ENCODE measurements around the gene KLF7.

The KLF7 gene

DNA sequence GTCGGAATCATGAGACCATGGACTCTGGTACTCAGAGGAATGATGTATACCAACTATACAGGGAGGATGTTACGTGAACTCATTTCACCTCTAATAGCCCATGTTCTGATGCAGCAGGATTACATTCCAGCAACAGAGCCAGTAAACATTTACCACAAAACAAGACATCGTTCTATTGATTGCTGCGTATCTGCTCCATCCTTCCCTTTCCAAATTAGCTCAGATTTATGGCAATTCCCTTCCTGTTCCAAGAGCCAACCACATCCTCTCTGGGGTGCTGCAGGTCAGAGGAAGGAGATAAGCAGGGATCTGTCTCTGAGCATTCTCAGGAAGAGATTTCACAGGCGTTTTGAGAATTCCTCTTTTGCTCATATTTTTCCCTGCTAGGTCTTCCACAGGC is 98.3 kb downstream of the KLF7 start:
- H3K4me1 ChIP-seq (ENCODE audit: control insufficient read depth, low read length) = peaks cover 10% of the 10 kb centered on the region
- no peaks in the 10 kb centered on the region for H3F3A ChIP-seq (ENCODE audit: control insufficient read depth, insufficient read depth)
- no peaks in the 10 kb centered on the region for H3K27me3 ChIP-seq (ENCODE audit: control insufficient read depth, low read length)
- TF ChIP-seq, protein P1, sequence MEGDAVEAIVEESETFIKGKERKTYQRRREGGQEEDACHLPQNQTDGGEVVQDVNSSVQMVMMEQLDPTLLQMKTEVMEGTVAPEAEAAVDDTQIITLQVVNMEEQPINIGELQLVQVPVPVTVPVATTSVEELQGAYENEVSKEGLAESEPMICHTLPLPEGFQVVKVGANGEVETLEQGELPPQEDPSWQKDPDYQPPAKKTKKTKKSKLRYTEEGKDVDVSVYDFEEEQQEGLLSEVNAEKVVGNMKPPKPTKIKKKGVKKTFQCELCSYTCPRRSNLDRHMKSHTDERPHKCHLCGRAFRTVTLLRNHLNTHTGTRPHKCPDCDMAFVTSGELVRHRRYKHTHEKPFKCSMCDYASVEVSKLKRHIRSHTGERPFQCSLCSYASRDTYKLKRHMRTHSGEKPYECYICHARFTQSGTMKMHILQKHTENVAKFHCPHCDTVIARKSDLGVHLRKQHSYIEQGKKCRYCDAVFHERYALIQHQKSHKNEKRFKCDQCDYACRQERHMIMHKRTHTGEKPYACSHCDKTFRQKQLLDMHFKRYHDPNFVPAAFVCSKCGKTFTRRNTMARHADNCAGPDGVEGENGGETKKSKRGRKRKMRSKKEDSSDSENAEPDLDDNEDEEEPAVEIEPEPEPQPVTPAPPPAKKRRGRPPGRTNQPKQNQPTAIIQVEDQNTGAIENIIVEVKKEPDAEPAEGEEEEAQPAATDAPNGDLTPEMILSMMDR (IDR thresholded peaks at IDR 0.05; ENCODE audit: low read depth, low read length, poor library complexity, severe bottlenecking) = no peak
- no peak for TF ChIP-seq EZH2phosphoT487 (IDR thresholded peaks at IDR 0.05; ENCODE audit: borderline replicate concordance, low read length)
- no peak overlapping the region for H3K4me3 ChIP-seq (ENCODE audit: low read length)
- H3K27ac ChIP-seq (ENCODE audit: low read depth, low read length) = no peak overlapping the region
- no peaks in the 10 kb centered on the region for H3K36me3 ChIP-seq (ENCODE audit: control insufficient read depth, low read length)
- no peaks in the 10 kb centered on the region for H3K9me3 ChIP-seq (ENCODE audit: control insufficient read depth, insufficient read depth, low read length)
- no peaks in the 10 kb centered on the region for H3K79me2 ChIP-seq (ENCODE audit: control insufficient read depth, low read length)
- no peak overlapping the region for H3K4me2 ChIP-seq (ENCODE audit: low read length)
- no peaks in the 10 kb centered on the region for H4K20me1 ChIP-seq (ENCODE audit: control insufficient read depth, insufficient read depth, low read depth, low read length)
- no peaks in the 10 kb centered on the region for H3K9me2 ChIP-seq (replicated peaks; ENCODE audit: control insufficient read depth, low read length)

DNA sequence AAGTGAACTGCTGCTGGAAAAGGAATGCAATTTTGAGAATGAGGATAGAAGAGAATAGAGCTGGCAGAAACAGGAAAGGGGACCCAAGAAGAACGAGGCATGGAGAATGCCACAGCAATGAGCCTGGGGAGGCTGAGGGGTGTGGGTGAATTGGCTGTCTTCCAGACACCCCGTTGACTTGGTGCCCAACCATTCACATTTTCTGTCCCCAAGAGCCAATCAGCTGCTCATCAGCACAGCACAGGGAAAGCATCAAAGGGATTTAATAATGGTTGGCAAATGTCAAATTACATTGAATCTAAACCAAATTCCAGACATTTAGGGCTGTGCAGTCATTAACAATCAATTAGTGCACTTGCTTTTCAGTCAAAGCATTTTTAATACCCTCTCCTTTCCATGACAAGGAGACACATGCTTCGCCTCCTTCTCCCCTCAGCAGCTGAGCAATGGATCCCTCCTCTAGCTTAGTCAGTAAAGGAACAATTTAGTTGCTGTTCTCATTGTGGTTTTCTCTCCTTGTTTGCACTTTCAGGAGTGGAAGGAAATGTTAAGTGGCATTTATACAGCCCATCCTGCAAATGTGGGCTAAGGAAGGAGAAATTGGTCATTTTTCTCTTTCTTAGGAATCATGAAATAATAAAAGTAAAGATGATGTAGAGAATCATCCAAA is 98.8 kb downstream of the KLF7 start:
- no peaks in the 10 kb centered on the region for H3K9me3 ChIP-seq (ENCODE audit: control insufficient read depth, insufficient read depth, low read length)
- peaks cover 5% of the 10 kb centered on the region for H3K4me1 ChIP-seq (ENCODE audit: control insufficient read depth, low read length)
- H3K27ac ChIP-seq (ENCODE audit: low read depth, low read length) = no peak overlapping the region
- no peaks in the 10 kb centered on the region for H3K9me2 ChIP-seq (replicated peaks; ENCODE audit: control insufficient read depth, low read length)
- H4K20me1 ChIP-seq (ENCODE audit: control insufficient read depth, insufficient read depth, low read depth, low read length) = no peaks in the 10 kb centered on the region
- no peaks in the 10 kb centered on the region for H3K27me3 ChIP-seq (ENCODE audit: control insufficient read depth, low read length)
- no peaks in the 10 kb centered on the region for H3K79me2 ChIP-seq (ENCODE audit: control insufficient read depth, low read length)
- TF ChIP-seq, protein P1 (IDR thresholded peaks at IDR 0.05; ENCODE audit: low read depth, low read length, poor library complexity, severe bottlenecking) = no peak
- TF ChIP-seq EZH2phosphoT487 (IDR thresholded peaks at IDR 0.05; ENCODE audit: borderline replicate concordance, low read length) = no peak
- H3K4me2 ChIP-seq (ENCODE audit: low read length) = no peak overlapping the region
- no peak overlapping the region for H3K4me3 ChIP-seq (ENCODE audit: low read length)
- no peaks in the 10 kb centered on the region for H3K36me3 ChIP-seq (ENCODE audit: control insufficient read depth, low read length)
- no peaks in the 10 kb centered on the region for H3F3A ChIP-seq (ENCODE audit: control insufficient read depth, insufficient read depth)

DNA sequence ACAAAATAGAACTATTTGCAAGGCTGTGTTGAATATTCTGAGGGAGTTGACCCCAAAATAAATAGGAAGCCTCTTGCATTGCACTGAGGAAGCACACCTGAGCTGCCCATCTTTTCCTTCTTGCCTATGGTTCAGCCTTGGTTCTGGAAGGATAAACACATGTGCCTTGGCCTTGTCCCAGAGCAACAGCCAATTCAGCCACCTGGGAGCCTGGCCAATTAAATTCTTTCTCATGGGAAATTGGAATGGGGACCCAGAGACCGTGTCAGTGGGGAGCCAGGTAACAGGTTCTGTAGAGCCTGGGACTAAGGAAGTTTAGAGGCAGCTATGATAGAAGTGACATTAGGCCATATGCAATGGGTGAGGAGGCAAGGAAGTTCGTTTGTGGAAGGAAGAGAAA is 99.6 kb downstream of the KLF7 start:
- Histone ChIP-seq H3K36me3 (ENCODE audit: control insufficient read depth, low read length) (no peaks in the 10 kb centered on the region), H3K4me1 (ENCODE audit: control insufficient read depth, low read length) (no peaks in the 10 kb centered on the region), H3K9me3 (ENCODE audit: control insufficient read depth, insufficient read depth, low read length) (no peaks in the 10 kb centered on the region), H3K9me2 (replicated peaks; ENCODE audit: control insufficient read depth, low read length) (no peaks in the 10 kb centered on the region), H3K4me3 (ENCODE audit: low read length) (no peak overlapping the region), H3K27me3 (ENCODE audit: control insufficient read depth, low read length) (no peaks in the 10 kb centered on the region), H4K20me1 (ENCODE audit: control insufficient read depth, insufficient read depth, low read depth, low read length) (no peaks in the 10 kb centered on the region), H3K4me2 (ENCODE audit: low read length) (no peak overlapping the region), H3K79me2 (ENCODE audit: control insufficient read depth, low read length) (no peaks in the 10 kb centered on the region), H3K27ac (ENCODE audit: low read depth, low read length) (no peak overlapping the region), H3F3A (ENCODE audit: control insufficient read depth, insufficient read depth) (no peaks in the 10 kb centered on the region)
- no peak for TF ChIP-seq EZH2phosphoT487 (IDR thresholded peaks at IDR 0.05; ENCODE audit: borderline replicate concordance, low read length)
- TF ChIP-seq, protein P1 (IDR thresholded peaks at IDR 0.05; ENCODE audit: low read depth, low read length, poor library complexity, severe bottlenecking) = no peak

Data from DOHH2 (cell line).